GM23338 (cell line): ENCODE results near the gene CYP2D6. TPM values are rescaled to one million over a fixed set of nuclear protein-coding genes. Genes with fewer than 3 reads are reported as not detected.

Experiments
- polyA plus RNA-seq: library from polyadenylated mRNA; unstranded; fragments of >200 nt; fragmentation: Nextera tagmentation; extraction: Ambion mirVana; gene quantifications from 2 replicates; pipeline ENCODE4 v1.2.1, GENCODE V29; 2016
- total RNA-seq: library from RNA; depleted of rRNA; stranded (reverse); fragments of >200 nt; shearing (Covaris generic); gene quantifications from 2 replicates; pipeline ENCODE4 v1.2.3, GENCODE V29; 2014
- TF ChIP-seq, protein P1 (sequence below): fragments of 250-450 bp; sonication (Bioruptor Pico); IDR thresholded peaks from 2 replicates; pipeline ENCODE4 v1.5.0; 2020; ENCODE audit warnings: mild to moderate bottlenecking, moderate library complexity
- TF ChIP-seq, protein P2 (sequence below): IDR thresholded peaks from one replicate; pipeline ENCODE4 v1.6.1; 2018; ENCODE audit warnings: antibody characterized with exemption; ENCODE audit not compliant: unreplicated experiment

Gene CYP2D6
- total and polyA plus RNA-seq, 2 experiments from 2014 or later, result 1.2 to 1.3 TPM

DNA sequence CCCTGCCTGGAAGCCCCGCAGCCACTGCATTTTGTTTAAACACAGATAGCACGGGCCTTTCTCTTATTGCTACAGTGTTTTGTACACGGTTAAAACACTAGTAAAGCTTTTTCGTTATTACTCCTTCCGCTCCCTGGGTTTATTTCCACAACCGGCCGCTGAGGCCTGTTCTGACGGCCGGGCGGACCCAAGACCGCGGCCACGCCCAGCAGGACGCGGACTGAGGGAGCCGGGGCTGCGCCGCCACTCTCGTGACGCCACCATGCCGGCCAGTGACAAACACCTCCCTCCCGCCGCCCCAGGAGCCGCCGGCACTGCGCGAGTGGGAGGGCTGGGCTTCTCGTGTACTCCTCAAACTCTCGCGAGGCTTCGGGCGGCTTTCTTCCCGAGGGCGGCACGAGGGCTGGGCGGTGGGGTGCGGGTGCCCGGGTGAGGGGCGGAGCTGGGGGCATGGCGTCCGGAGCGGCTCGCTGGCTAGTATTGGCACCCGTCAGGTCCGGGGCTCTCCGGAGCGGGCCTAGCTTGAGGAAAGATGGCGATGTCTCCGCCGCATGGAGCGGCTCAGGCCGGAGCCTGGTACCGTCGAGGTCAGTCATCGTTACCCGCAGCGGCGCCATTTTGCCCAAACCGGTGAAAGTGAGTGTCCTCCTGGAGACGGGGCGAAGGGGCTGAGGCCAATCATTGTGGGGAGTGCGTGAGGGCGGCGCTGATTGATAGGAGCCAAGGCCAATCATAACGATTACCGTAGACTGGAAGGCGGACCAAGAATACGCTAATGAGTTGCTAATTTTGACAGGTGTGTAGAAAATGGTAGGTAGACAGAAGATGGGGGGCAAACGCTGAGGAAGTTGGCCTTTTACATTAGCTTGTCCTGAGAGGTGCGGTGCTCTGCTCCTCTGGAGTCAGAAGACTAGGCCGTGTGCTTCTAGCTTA, 51.0 kb downstream of the CYP2D6 start, which contains the start of gene SMDT1 (continued):
- TF ChIP-seq, protein P1, sequence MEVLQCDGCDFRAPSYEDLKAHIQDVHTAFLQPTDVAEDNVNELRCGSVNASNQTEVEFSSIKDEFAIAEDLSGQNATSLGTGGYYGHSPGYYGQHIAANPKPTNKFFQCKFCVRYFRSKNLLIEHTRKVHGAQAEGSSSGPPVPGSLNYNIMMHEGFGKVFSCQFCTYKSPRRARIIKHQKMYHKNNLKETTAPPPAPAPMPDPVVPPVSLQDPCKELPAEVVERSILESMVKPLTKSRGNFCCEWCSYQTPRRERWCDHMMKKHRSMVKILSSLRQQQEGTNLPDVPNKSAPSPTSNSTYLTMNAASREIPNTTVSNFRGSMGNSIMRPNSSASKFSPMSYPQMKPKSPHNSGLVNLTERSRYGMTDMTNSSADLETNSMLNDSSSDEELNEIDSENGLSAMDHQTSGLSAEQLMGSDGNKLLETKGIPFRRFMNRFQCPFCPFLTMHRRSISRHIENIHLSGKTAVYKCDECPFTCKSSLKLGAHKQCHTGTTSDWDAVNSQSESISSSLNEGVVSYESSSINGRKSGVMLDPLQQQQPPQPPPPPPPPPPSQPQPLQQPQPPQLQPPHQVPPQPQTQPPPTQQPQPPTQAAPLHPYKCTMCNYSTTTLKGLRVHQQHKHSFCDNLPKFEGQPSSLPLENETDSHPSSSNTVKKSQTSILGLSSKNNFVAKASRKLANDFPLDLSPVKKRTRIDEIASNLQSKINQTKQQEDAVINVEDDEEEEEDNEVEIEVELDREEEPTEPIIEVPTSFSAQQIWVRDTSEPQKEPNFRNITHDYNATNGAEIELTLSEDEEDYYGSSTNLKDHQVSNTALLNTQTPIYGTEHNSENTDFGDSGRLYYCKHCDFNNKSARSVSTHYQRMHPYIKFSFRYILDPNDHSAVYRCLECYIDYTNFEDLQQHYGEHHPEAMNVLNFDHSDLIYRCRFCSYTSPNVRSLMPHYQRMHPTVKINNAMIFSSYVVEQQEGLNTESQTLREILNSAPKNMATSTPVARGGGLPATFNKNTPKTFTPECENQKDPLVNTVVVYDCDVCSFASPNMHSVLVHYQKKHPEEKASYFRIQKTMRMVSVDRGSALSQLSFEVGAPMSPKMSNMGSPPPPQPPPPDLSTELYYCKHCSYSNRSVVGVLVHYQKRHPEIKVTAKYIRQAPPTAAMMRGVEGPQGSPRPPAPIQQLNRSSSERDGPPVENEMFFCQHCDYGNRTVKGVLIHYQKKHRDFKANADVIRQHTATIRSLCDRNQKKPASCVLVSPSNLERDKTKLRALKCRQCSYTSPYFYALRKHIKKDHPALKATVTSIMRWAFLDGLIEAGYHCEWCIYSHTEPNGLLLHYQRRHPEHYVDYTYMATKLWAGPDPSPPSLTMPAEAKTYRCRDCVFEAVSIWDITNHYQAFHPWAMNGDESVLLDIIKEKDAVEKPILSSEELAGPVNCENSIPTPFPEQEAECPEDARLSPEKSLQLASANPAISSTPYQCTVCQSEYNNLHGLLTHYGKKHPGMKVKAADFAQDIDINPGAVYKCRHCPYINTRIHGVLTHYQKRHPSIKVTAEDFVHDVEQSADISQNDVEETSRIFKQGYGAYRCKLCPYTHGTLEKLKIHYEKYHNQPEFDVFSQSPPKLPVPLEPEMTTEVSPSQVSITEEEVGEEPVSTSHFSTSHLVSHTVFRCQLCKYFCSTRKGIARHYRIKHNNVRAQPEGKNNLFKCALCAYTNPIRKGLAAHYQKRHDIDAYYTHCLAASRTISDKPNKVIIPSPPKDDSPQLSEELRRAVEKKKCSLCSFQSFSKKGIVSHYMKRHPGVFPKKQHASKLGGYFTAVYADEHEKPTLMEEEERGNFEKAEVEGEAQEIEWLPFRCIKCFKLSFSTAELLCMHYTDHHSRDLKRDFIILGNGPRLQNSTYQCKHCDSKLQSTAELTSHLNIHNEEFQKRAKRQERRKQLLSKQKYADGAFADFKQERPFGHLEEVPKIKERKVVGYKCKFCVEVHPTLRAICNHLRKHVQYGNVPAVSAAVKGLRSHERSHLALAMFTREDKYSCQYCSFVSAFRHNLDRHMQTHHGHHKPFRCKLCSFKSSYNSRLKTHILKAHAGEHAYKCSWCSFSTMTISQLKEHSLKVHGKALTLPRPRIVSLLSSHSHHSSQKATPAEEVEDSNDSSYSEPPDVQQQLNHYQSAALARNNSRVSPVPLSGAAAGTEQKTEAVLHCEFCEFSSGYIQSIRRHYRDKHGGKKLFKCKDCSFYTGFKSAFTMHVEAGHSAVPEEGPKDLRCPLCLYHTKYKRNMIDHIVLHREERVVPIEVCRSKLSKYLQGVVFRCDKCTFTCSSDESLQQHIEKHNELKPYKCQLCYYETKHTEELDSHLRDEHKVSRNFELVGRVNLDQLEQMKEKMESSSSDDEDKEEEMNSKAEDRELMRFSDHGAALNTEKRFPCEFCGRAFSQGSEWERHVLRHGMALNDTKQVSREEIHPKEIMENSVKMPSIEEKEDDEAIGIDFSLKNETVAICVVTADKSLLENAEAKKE, result no peak
- TF ChIP-seq, protein P2, sequence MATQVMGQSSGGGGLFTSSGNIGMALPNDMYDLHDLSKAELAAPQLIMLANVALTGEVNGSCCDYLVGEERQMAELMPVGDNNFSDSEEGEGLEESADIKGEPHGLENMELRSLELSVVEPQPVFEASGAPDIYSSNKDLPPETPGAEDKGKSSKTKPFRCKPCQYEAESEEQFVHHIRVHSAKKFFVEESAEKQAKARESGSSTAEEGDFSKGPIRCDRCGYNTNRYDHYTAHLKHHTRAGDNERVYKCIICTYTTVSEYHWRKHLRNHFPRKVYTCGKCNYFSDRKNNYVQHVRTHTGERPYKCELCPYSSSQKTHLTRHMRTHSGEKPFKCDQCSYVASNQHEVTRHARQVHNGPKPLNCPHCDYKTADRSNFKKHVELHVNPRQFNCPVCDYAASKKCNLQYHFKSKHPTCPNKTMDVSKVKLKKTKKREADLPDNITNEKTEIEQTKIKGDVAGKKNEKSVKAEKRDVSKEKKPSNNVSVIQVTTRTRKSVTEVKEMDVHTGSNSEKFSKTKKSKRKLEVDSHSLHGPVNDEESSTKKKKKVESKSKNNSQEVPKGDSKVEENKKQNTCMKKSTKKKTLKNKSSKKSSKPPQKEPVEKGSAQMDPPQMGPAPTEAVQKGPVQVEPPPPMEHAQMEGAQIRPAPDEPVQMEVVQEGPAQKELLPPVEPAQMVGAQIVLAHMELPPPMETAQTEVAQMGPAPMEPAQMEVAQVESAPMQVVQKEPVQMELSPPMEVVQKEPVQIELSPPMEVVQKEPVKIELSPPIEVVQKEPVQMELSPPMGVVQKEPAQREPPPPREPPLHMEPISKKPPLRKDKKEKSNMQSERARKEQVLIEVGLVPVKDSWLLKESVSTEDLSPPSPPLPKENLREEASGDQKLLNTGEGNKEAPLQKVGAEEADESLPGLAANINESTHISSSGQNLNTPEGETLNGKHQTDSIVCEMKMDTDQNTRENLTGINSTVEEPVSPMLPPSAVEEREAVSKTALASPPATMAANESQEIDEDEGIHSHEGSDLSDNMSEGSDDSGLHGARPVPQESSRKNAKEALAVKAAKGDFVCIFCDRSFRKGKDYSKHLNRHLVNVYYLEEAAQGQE, result no peak
